Loucy (cell line): ENCODE data around the gene URI1.

ENCODE experiments used
- CTCF ChIP-seq: fragments of 200-600 bp; sonication (generic); conservative IDR thresholded peaks from 2 replicates; pipeline ENCODE4 v1.5.1; 2014; ENCODE audit warnings: mild to moderate bottlenecking, antibody characterized with exemption, low read length
- EZH2phosphoT487 ChIP-seq: fragments of 200-600 bp; IDR thresholded peaks from 2 replicates; pipeline ENCODE4 v1.6.1; 2018; ENCODE audit warnings: antibody characterized with exemption, mild to moderate bottlenecking, moderate library complexity, borderline replicate concordance

DNA sequence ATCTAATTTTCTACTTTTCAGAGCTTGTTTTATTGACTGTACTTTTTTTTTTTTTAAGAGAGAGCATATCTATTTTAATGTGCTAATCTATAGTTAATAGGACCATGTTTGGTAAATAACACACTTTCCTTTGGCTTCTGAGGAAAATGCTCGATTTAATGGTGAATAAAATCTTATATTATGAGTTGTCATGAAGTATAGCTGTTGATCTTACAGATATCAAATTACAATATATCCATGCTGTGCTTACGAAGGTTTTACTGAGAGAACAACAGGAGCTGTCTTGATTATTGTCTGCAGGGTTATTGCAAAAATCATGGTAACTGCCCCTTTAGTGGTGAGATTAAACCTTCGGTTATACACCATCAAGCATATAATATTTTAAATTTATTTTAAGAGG, 29.6 kb downstream of the URI1 start:
- TF ChIP-seq CTCF (no peak), EZH2phosphoT487 (no peak)
